ENCODE measurements around the gene GRAMD1A.

GRCh38 chr19:34959021-34959420, 41.1 kb upstream of the GRAMD1A start:
- TF ChIP-seq CTCF (IDR thresholded peaks at IDR 0.05; ENCODE audit: insufficient read depth, low read depth, low read length): no peak
- no peak for TF ChIP-seq EZH2 (IDR thresholded peaks at IDR 0.05; ENCODE audit: insufficient read depth, low read length)

All from astrocyte (in vitro differentiated cells and primary cell).